GM23248 (cell line): ENCODE results near the gene PCDHGA7.

ENCODE experiments used
- EZH2 ChIP-seq: fragments of 200-600 bp; sonication (generic); IDR thresholded peaks from 2 replicates; pipeline ENCODE4 v1.6.1; 2018; ENCODE audit warnings: antibody characterized with exemption, mild to moderate bottlenecking; ENCODE audit not compliant: insufficient read depth, poor library complexity, severe bottlenecking
- EZH2phosphoT487 ChIP-seq: fragments of 200-600 bp; sonication (generic); IDR thresholded peaks from 2 replicates; pipeline ENCODE4 v1.6.1; 2018; ENCODE audit warnings: antibody characterized with exemption, moderate library complexity, mild to moderate bottlenecking, low read depth; ENCODE audit not compliant: insufficient read depth

DNA sequence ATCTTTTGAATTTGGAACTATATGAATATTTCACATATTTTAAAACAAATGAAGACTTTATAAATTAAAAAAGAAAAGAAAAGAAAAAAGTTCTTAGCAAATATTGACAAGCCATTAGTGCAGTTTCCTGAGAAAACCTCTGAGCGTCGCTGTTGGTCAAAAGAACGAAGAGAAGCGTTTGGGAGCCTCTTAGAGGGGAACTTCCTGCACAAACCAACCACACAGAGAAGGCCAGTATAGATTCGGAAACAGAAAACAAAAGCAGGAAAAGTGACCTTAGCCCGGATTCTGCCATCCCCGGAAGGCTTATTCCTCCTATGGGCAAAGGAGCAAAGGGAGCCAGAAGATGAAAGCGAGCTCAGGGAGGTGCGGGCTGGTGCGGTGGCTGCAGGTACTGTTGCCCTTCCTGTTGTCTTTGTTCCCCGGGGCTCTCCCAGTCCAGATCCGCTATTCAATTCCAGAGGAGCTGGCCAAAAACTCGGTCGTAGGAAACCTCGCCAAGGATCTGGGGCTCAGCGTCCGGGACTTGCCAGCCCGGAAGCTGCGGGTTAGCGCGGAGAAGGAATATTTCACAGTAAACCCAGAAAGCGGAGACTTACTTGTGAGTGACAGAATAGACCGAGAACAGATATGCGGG, 22.6 kb upstream of the PCDHGA7 start, which contains the start of gene PCDHGB2:
- TF ChIP-seq EZH2phosphoT487 (no peak), EZH2 (no peak)
